IMR-90 (cell line): ENCODE results near the gene SLC18A2.

Experiments
- CEBPB ChIP-seq: IDR thresholded peaks from 2 replicates; pipeline ENCODE4 v1.6.1; 2012; ENCODE audit warnings: low read depth, low read length, improper control_type of control experiment
- FOS ChIP-seq: fragments of 150-350 bp; IDR thresholded peaks from 2 replicates; pipeline ENCODE4 v1.6.1; 2016; ENCODE audit warnings: low read depth, low read length
- MAFK ChIP-seq: IDR thresholded peaks from 2 replicates; pipeline ENCODE4 v1.6.1; 2012; ENCODE audit warnings: low read depth, low read length, improper control_type of control experiment
- MAZ ChIP-seq: IDR thresholded peaks from 2 replicates; pipeline ENCODE4 v1.6.1; 2012; ENCODE audit warnings: low read depth, mild to moderate bottlenecking, low read length, improper control_type of control experiment, moderate library complexity, borderline replicate concordance
- POLR2A ChIP-seq: IDR thresholded peaks from 2 replicates; pipeline ENCODE4 v1.6.1; 2012; ENCODE audit warnings: mild to moderate bottlenecking, low read depth, low read length
- RCOR1 ChIP-seq: IDR thresholded peaks from 2 replicates; pipeline ENCODE4 v1.6.1; 2012; ENCODE audit warnings: mild to moderate bottlenecking, low read length, improper control_type of control experiment; ENCODE audit not compliant: insufficient replicate concordance
- SMC3 ChIP-seq: fragments of 150-350 bp; IDR thresholded peaks from 2 replicates; pipeline ENCODE4 v1.6.1; 2016; ENCODE audit warnings: low read depth, mild to moderate bottlenecking, antibody characterized with exemption, low read length, moderate library complexity
- TF ChIP-seq, protein P1 (sequence below): conservative IDR thresholded peaks from 2 replicates; pipeline ENCODE4 v1.5.1; 2012; ENCODE audit warnings: mild to moderate bottlenecking, low read depth, low read length, improper control_type of control experiment
- TF ChIP-seq, protein P2 (sequence below): fragments of 150-350 bp; IDR thresholded peaks from 2 replicates; pipeline ENCODE4 v1.6.1; 2017; ENCODE audit warnings: mild to moderate bottlenecking, antibody characterized with exemption, low read length, low read depth

DNA sequence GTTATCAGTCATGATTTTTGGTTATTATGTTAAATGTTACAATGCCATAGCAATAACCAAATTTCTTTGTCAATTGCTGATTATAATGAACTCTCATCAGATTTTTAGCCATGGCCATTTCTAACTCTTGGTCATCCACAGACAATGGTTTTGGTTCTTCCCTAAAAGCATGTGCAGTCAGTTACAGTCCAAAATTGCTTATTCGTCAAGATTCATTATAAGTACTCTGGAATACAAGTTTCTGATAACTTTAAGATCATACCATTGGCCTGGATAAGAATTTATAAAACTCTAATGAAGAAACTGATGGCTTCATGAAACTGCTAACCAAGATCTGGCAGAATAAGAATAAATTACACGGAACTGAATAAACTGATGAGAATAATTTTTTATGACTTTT lies 83.5 kb downstream of the SLC18A2 start:
- TF ChIP-seq, protein P1, sequence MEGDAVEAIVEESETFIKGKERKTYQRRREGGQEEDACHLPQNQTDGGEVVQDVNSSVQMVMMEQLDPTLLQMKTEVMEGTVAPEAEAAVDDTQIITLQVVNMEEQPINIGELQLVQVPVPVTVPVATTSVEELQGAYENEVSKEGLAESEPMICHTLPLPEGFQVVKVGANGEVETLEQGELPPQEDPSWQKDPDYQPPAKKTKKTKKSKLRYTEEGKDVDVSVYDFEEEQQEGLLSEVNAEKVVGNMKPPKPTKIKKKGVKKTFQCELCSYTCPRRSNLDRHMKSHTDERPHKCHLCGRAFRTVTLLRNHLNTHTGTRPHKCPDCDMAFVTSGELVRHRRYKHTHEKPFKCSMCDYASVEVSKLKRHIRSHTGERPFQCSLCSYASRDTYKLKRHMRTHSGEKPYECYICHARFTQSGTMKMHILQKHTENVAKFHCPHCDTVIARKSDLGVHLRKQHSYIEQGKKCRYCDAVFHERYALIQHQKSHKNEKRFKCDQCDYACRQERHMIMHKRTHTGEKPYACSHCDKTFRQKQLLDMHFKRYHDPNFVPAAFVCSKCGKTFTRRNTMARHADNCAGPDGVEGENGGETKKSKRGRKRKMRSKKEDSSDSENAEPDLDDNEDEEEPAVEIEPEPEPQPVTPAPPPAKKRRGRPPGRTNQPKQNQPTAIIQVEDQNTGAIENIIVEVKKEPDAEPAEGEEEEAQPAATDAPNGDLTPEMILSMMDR = no peak
- TF ChIP-seq POLR2A (no peak), CEBPB (no peak), RCOR1 (no peak), FOS (no peak), SMC3 (no peak), MAZ (no peak), MAFK (no peak; the same call in 1 of the 2 replicates)
- TF ChIP-seq, protein P2, sequence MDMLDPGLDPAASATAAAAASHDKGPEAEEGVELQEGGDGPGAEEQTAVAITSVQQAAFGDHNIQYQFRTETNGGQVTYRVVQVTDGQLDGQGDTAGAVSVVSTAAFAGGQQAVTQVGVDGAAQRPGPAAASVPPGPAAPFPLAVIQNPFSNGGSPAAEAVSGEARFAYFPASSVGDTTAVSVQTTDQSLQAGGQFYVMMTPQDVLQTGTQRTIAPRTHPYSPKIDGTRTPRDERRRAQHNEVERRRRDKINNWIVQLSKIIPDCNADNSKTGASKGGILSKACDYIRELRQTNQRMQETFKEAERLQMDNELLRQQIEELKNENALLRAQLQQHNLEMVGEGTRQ = no peak
